Measurements from ENCODE around the gene SKI.
"Not testable (repeated sequence)": the region's sequence is repeated elsewhere in the genome, so short reads cannot be mapped to it uniquely, and the experiment has no call there.

SKI gene

GRCh38 chr1:2231532-2232254 lies 3.6 kb downstream of the SKI start:
- peak; percentile 50 for DNase-seq

DNA sequence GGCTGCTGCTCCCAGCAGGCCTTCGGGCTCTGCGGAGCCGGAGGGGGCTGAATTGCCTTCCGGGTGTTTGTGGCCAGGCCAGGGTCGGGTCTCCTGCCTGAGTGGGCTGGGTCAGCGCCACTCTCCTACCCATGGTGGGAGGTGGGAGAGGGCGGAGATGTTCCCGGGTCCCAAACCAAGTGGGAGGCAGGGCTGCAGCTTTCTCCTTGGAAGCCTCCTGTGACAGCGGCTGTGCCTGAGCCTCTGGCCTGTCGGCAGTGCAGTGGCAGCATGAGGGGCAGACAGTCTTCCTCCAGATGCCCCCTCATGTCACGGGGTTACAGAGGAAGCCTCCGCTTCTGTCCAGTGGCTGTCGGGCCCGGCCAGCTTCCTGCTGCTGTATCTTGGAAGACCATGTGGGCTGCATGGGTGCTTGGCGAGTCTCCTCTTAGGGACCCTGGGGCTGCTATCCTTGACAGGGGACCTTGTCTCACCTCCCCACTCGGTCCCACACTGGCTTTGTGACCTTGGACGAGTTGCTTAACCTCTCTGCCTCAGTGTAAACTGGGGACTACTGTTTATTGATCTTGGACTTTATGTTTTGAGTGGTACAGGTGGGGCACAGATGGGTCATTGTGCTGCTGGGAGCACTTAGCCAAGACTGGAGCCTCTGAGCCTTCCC lies 4.3 kb downstream of the SKI start:
- no peak for DNase-seq

GRCh38 chr1:2232916-2233438 lies 4.9 kb downstream of the SKI start:
- no peak for DNase-seq

DNA sequence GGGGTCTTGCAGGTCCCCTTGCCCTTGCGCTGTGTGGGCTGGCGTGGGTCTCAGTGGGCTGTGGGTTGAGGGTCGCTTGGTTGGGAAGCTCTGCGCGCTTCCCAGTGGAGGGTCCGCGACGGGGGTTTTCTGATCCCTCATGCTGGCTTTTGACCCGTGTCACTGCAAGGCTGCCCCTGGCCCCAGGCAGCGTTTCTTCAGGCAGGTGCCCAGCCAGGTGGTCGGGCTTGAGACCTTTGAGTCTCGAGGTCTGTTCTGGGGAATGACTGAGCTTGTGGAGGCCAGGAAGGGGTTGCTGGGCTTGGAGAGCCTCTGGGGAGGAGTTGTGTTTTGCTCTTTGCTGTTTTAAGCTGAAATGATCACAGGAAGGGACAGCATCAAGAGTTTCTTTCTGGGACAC lies 5.3 kb downstream of the SKI start:
- DNase-seq, result no peak

DNA sequence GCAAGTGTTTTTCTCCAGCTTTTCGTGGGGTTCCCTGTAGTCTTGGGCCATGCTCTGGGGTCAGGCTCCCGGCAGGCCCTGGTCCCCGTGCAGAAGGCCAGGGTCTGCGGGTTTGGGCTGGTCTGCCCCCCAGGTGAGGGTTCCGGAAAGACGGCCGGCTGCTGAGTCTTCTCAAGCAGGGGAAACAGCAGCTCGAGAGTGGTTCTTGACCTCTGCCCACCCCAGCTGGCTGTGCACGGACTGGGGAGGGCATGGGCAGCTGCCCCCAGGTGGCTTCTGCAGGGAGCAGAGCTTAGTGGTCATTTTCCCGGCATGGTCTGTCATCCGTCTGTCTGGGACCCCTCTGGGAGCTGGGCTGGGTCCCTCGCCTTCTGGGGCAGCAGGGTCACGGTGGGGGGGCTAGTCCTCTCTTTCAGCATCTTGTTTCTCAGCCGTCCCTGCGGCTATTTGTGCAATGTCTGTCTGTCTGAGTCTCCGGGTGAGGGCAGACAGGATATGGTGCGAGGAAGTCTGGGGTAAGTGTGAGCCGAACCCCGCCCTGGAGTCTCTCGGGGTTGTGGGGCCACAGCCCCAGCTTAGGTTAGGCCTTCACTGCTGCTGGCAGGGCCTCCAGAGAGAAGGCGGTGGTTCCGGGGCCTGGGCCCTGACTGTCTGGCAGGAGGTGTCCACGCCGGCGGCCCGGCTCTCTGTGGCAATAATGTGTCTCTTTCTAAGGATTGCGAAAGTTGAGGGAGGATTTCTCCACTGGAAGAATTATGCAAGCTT lies 6.1 kb downstream of the SKI start:
- DNase-seq, result no peak

GRCh38 chr1:2234762-2235113 lies 6.6 kb downstream of the SKI start:
- no peak for DNase-seq

DNA sequence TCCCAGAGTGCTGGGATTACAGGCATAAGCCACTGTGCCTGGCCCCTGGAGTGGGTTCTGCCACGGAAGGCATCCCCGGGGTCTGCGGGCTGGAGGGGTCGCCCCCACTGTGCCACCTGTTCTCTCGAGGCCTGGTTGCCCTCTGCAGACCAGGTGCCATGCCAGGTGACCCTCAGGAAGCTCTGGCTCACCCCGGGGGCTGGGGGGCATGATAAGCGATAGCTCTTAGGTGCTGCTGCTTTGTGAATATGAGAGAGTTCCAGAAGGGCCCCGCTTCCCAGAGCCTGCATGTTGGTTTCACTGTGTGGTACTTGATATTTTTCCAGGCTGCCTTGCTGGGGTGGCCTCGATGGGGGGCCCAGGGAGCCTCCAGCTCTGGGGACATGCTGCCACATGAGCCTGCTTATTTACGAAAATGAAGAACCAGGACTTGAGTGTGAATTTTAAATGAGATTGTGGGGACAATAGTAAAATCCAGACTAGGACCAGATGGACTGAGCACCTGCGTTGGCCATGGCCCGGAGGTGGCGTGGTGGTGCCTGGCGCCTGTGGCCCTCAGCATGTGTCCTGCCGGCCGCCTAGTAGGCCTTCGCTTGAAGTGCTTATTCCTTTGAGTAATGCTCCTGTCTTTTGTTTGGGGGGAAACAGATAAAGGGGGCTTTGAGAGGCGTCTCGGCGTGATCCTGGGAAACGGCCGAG lies 7.3 kb downstream of the SKI start:
- no peak for DNase-seq

- DNase-seq, result no peak
Observed at GRCh38 chr1:2236695-2237677, 8.9 kb downstream of the SKI start.

DNA sequence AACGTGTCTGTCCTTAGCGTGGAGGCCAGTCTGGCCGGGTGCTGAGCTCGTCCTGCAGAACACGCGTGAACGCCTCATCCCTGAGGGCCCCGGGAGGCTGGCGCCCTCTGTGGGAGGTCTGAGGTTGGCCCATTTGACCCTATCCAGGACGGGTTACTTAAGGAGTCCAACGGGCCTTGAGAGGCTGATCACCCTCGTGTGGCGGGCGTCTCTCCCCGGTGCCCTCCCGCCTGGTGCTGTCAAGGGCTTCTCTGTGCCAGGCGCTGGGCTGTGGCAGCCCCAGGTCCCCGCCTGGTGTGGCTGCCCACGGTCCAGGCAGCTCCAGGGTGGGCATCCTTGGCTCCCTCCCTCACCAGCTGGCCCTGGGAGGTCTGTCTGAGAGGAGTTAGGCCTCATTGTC lies 9.7 kb downstream of the SKI start:
- DNase-seq, result no peak

GRCh38 chr1:2238361-2239012 lies 10.4 kb downstream of the SKI start:
- DNase-seq, result no peak

- no peak for DNase-seq
Observed at GRCh38 chr1:2239013-2239370, 10.9 kb downstream of the SKI start.

DNA sequence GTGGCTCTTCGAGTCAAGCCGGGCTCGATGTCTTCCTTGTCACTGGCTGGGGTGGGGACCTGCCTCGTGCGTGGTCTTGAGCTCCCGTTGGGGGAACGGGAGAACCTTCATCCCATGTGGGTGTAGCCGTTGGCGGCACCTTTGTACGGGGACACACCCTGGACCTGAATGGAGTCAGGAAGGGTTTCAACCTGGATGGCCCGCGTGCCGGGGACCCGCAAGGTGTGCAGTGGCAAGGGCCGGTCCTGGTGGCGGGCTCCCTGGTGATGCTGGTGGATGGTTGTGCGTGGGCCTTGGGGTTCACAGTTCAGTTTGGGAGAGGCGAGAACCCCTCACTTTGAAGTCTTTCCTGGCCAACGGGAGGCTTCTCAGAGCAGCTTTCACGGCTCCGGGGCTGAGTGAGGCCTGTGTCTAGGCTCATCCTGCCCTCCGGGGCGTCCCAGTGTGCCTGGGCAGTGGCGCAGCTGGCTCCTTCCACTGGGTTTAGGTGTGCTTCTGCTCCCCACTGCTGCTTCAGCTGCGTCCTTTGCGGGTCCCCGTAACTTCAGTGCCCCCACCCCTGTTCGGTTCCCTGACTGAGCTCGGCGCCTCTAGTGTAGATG lies 11.4 kb downstream of the SKI start:
- no peak for DNase-seq

- DNase-seq, result no peak
Observed at GRCh38 chr1:2240270-2241156, 12.4 kb downstream of the SKI start.

- no peak for DNase-seq
Observed at GRCh38 chr1:2241820-2242219, 13.7 kb downstream of the SKI start.

DNA sequence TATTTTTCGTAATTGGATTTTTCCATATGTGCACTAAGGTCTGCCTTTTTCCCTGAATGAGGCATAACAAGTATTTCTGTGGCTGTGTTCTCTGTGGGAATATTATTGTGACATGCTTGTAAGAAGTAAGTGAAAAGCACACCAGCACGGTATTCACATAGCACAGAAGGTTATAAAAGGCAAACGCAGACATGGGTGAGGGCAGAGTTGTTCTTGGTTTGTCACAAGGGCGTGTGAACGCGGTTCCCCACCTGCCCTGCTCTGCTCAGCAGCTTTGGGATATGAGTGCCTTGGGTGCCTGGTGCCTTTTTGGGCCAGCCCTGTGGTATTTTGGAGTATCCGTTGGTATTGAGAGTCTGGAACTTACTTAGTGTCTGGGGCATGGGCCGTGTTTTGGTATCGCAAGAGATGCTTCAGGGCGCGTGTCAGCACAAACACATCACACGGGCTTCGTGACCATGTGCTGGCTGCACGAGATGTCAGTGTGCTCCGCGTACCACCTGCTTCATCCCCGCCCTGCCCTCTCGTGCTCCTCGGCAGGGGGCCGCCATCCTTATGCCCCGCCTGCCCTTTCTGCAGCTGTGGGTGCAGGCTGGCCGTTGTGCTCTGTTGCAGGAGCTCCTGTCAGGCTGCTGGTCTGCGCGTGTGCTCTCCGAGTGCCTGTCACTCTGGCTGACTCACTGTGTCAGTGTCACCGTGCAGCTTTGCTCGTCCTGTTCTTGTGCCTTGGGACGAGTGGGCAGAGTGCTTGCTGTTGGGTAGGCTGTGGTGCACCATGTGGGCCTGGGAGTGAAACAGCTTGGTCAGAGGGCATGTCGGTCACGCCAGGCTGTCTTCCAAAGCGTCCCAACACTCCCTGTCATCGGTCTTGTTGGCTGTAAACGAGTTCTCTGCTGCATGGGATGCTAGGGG lies 15.0 kb downstream of the SKI start:
- DNase-seq, result no peak

DNA sequence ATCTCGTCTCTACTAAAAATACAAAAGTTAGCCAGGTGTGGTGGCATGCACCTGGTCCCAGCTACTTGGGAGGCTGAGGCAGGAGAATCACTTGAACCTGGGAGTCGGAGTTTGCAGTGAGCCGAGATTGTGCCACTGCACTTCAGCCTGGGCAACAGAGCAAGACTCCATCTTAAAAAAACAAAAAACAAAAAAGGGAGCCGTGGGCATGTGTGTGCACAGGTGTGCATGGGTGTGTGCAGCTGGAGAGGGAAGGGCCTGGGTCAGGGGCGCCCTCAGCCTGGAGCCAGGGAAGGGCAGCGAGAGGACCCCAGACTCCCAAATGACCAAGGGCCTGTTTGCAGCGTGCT lies 18.9 kb downstream of the SKI start:
- DNase-seq, result not testable (repeated sequence)

DNA sequence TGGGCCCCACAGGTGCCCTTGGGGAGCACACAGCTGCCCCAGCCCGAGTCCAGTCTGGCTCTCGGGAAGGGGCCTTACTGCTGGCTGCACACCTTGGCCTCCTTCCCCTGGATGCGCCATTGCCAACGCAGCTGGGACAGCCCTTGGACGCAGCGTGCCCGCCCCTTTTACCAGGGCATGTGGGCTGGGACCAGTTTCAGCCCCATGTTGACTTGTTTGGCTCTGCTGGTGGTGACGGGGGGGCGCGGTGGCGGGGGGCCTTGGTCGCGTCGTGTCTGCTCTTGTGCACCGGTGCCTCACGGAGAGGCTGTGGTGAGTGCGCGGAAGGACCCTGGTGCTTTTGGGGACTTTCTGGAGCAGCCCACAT lies 19.6 kb downstream of the SKI start:
- DNase-seq, result no peak

- no peak for DNase-seq
Observed at GRCh38 chr1:2248127-2248826, 20.2 kb downstream of the SKI start.

Measured in NCI-H526 treated with DMSO at 0.1 percent for 48 hours (cell line).